ENCODE data around the gene DOCK9.
"Not testable (repeated sequence)": the region's sequence is repeated elsewhere in the genome, so short reads cannot be mapped to it uniquely, and the experiment has no call there.

Gene DOCK9

DNA sequence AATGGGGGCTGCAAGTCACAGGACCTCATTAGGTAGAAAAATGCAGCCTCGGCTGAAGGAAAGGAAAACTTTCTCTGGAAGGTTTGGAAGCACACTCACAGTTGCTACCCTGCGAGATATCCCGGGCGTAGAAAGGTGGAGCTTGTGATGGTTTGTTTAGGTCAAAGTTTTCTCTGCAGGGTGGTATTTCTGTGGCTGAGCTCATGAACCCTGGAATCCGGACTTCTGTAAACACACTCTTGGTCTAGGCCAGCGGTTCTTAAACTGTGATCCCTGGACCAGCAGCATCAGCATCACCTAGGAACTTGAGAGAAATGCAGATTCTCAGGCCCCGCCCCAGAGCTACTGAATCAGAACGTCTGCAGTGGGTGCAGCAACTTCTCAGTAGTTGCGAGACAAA lies 222.1 kb downstream of the DOCK9 start:
- TF ChIP-seq, protein P1, sequence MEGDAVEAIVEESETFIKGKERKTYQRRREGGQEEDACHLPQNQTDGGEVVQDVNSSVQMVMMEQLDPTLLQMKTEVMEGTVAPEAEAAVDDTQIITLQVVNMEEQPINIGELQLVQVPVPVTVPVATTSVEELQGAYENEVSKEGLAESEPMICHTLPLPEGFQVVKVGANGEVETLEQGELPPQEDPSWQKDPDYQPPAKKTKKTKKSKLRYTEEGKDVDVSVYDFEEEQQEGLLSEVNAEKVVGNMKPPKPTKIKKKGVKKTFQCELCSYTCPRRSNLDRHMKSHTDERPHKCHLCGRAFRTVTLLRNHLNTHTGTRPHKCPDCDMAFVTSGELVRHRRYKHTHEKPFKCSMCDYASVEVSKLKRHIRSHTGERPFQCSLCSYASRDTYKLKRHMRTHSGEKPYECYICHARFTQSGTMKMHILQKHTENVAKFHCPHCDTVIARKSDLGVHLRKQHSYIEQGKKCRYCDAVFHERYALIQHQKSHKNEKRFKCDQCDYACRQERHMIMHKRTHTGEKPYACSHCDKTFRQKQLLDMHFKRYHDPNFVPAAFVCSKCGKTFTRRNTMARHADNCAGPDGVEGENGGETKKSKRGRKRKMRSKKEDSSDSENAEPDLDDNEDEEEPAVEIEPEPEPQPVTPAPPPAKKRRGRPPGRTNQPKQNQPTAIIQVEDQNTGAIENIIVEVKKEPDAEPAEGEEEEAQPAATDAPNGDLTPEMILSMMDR (conservative IDR thresholded peaks at IDR 0.05; ENCODE audit: low read depth, low read length) = no peak
- Histone ChIP-seq H4K20me1 (ENCODE audit: insufficient read depth) (no peaks in the 10 kb centered on the region), H2AFZ (ENCODE audit: low read depth) (no peak overlapping the region), H3K79me2 (ENCODE audit: insufficient read depth, low read depth) (no peaks in the 10 kb centered on the region), H3K36me3 (ENCODE audit: insufficient read depth) (no peaks in the 10 kb centered on the region), H3K27ac (no peak overlapping the region), H3K9ac (no peak overlapping the region), H3K27me3 (ENCODE audit: insufficient read depth, low read depth) (no peaks in the 10 kb centered on the region), H3K4me1 (ENCODE audit: low read depth, poor library complexity, severe bottlenecking) (no peaks in the 10 kb centered on the region), H3K4me3 (IDR thresholded peaks at IDR 0.05; ENCODE audit: insufficient read depth, low read depth, low read length) (no peak overlapping the region), H3K4me2 (no peak overlapping the region)

DNA sequence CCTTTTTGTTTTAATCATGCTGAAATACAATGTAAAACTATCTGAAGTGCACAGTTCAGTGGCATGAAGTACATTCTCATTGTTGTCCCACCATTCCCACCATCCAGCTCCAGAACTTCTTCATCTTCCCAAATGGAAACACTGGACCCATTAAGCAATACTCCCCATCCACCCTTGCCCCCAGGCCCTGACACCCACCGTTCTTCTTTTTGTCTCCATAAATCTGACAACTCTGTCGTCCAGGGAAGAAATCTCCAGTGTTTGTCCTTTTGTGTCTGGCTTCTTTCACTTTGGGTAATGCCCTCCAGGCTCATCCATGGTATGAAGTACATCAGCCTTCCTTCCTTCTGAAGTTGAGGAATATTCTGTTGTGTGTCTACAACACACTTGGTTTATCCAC lies 222.7 kb downstream of the DOCK9 start:
- Histone ChIP-seq H3K4me3 (IDR thresholded peaks at IDR 0.05; ENCODE audit: insufficient read depth, low read depth, low read length) (no peak overlapping the region), H3K27ac (no peak overlapping the region), H4K20me1 (ENCODE audit: insufficient read depth) (no peaks in the 10 kb centered on the region), H2AFZ (ENCODE audit: low read depth) (no peak overlapping the region), H3K79me2 (ENCODE audit: insufficient read depth, low read depth) (no peaks in the 10 kb centered on the region), H3K27me3 (ENCODE audit: insufficient read depth, low read depth) (no peaks in the 10 kb centered on the region), H3K4me1 (ENCODE audit: low read depth, poor library complexity, severe bottlenecking) (no peaks in the 10 kb centered on the region), H3K36me3 (ENCODE audit: insufficient read depth) (no peaks in the 10 kb centered on the region), H3K9ac (no peak overlapping the region), H3K4me2 (no peak overlapping the region)
- TF ChIP-seq, protein P1 (conservative IDR thresholded peaks at IDR 0.05; ENCODE audit: low read depth, low read length) = no peak

DNA sequence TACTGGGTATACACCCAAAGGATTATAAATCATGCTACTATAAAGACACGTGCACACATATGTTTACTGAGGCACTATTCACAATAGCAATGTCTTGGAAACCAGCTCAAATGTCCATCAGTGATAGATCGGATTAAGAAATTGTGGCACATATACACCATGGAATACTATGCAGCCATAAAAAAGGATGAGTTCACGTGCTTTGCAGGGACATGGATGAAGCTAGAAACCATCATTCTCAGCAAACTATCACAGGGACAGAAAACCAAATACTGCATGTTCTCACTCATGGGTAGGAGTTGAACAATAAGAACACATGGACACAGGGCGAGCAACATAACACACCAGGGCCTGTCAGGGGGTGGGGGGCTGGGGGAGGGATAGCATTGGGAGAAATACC lies 223.4 kb downstream of the DOCK9 start:
- not testable (repeated sequence) for H3K36me3 ChIP-seq (ENCODE audit: insufficient read depth); H3K27ac ChIP-seq; H3K4me3 ChIP-seq (IDR thresholded peaks at IDR 0.05; ENCODE audit: insufficient read depth, low read depth, low read length); H4K20me1 ChIP-seq (ENCODE audit: insufficient read depth); H2AFZ ChIP-seq (ENCODE audit: low read depth); H3K27me3 ChIP-seq (ENCODE audit: insufficient read depth, low read depth); H3K79me2 ChIP-seq (ENCODE audit: insufficient read depth, low read depth); H3K4me1 ChIP-seq (ENCODE audit: low read depth, poor library complexity, severe bottlenecking); H3K4me2 ChIP-seq; H3K9ac ChIP-seq

DNA sequence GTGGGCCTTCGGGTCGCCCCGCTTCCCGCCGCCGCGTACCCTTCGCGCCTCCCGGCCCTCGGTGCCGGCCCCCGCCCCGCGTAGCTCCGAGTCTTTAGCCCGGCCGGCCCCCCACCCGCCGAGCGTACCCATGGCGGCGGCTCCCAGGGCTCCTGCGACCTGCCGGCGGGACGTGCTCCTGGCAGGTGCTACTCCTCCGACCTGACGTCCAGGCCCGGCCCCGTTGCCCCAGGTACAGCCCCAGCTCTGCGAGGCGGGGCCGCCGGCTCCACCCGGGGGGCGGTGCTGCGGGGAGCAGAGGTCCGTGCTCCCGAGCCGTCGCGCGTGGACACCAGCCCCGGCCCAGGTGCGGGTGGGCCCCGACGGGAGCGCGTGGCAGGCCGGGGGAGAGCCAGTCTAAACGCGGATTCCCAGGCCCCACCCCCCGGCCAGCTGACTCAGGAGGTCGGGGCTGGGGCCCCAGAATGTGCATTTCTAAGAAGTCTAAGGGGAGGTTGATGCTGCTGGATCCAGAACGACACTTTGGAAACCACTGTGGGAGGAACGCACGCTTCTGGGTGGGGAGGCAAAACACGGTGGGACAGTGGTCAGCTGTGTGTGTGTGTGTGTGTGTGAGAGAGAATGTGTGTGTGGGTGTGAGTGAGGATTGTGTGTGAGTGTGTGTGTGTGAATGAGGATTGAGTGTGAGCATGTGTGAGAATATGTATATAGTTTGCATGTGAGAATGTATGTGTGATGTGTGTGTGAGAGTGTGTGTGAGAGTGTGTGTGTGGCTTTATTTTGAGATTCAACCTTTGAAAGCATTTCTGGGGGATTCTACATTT lies 225.2 kb downstream of the DOCK9 start, which contains the start of gene SLC15A1:
TSS of gene SLC15A1 (minus strand) at position 206 of the 824 bp plus-strand sequence. CDS start at position 132, 74 bp downstream.
- Histone ChIP-seq H3K4me2 (no peak within 1 kb of the TSS), H3K27ac (no peak within 1 kb of the TSS), H3K4me3 (IDR thresholded peaks at IDR 0.05; ENCODE audit: insufficient read depth, low read depth, low read length) (no peak within 1 kb of the TSS), H3K79me2 (ENCODE audit: insufficient read depth, low read depth) (no peaks in the 10 kb centered on the region), H4K20me1 (ENCODE audit: insufficient read depth) (no peaks in the 10 kb centered on the region), H3K9ac (no peak within 1 kb of the TSS), H3K27me3 (ENCODE audit: insufficient read depth, low read depth) (no peaks in the 10 kb centered on the region), H2AFZ (ENCODE audit: low read depth) (no peak within 1 kb of the TSS), H3K4me1 (ENCODE audit: low read depth, poor library complexity, severe bottlenecking) (no peaks in the 10 kb centered on the region), H3K36me3 (ENCODE audit: insufficient read depth) (no peaks in the 10 kb centered on the region)
- TF ChIP-seq, protein P1 (conservative IDR thresholded peaks at IDR 0.05; ENCODE audit: low read depth, low read length) = no peak

DNA sequence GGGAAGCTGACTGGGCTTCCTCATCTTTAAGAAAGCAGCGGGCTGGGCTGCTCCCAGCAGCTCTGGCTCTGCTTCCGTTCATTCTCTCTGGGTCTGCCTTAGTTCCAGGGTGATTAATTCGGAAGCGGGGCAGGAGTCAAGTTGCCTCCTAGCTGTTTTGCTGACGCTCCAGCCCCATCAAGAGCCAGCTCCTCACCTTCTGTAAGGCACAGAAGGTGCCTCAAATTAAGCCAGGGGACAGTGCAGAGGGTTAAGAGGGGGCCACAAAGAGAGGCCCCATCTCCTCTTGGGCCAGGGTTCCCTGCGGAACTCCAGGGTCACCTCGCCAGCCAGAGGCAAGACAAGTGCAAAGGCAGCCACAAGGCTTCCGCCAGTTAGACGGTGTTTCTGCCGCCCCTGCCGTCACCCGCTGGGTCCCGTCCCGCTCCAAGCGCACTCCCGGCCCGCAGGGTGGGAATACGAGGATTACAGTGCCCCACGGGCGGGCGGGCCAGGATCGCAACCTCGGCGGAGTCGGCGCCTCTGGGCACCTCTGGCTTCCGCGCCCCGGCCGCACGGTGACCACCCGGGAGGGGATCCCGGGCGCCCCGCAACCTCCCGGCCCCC lies 225.9 kb downstream of the DOCK9 start:
- Histone ChIP-seq H4K20me1 (ENCODE audit: insufficient read depth) (no peaks in the 10 kb centered on the region), H3K4me1 (ENCODE audit: low read depth, poor library complexity, severe bottlenecking) (no peaks in the 10 kb centered on the region), H3K9ac (no peak overlapping the region), H2AFZ (ENCODE audit: low read depth) (no peak overlapping the region), H3K27me3 (ENCODE audit: insufficient read depth, low read depth) (no peaks in the 10 kb centered on the region), H3K36me3 (ENCODE audit: insufficient read depth) (no peaks in the 10 kb centered on the region), H3K27ac (no peak overlapping the region), H3K4me2 (no peak overlapping the region), H3K4me3 (IDR thresholded peaks at IDR 0.05; ENCODE audit: insufficient read depth, low read depth, low read length) (no peak overlapping the region), H3K79me2 (ENCODE audit: insufficient read depth, low read depth) (no peaks in the 10 kb centered on the region)
- TF ChIP-seq, protein P1 (conservative IDR thresholded peaks at IDR 0.05; ENCODE audit: low read depth, low read length) = no peak
